Measurements from ENCODE around the gene FLT3. TPM values are rescaled to one million over a fixed set of nuclear protein-coding genes. Genes with fewer than 3 reads are reported as not detected.

Gene FLT3
- total and polyA plus RNA-seq, 8 donors = 2.3 to 4.0 (median 3.3) TPM

GRCh38 chr13:27975564-27976361, 124.6 kb downstream of the FLT3 start:
- no peak overlapping the region for H3K27ac ChIP-seq
- peaks cover 0 to 19% (median 9%) of the 10 kb centered on the region in 4 donors for H3K27me3 ChIP-seq
- peaks cover 0 to 6% (median 3%) of the 10 kb centered on the region in 3 donors for H3K4me1 ChIP-seq
- TF ChIP-seq, protein P1, sequence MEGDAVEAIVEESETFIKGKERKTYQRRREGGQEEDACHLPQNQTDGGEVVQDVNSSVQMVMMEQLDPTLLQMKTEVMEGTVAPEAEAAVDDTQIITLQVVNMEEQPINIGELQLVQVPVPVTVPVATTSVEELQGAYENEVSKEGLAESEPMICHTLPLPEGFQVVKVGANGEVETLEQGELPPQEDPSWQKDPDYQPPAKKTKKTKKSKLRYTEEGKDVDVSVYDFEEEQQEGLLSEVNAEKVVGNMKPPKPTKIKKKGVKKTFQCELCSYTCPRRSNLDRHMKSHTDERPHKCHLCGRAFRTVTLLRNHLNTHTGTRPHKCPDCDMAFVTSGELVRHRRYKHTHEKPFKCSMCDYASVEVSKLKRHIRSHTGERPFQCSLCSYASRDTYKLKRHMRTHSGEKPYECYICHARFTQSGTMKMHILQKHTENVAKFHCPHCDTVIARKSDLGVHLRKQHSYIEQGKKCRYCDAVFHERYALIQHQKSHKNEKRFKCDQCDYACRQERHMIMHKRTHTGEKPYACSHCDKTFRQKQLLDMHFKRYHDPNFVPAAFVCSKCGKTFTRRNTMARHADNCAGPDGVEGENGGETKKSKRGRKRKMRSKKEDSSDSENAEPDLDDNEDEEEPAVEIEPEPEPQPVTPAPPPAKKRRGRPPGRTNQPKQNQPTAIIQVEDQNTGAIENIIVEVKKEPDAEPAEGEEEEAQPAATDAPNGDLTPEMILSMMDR (IDR thresholded peaks at IDR 0.05) = no peak
- FAIRE-seq (no peak), ATAC-seq (no peak), DNase-seq (peak in 1 of 6 donors; percentile 60)
- no peak overlapping the region for H3K4me3 ChIP-seq
- H3K36me3 ChIP-seq = no peaks in the 10 kb centered on the region
- WGBS, 2 donors = 38 to 53% methylated on average over 51 of the region's 51 CpGs
- intact Hi-C loops (cut with DNase I) = no loop called here
- H3K9me3 ChIP-seq = no peaks in the 10 kb centered on the region

GRCh38 chr13:27973961-27974662, 126.3 kb downstream of the FLT3 start:
- FAIRE-seq = no peak
- intact Hi-C loops (cut with DNase I) = no loop called here
- ATAC-seq = no peak
- no peaks in the 10 kb centered on the region for H3K36me3 ChIP-seq
- H3K27ac ChIP-seq = no peak overlapping the region
- 43 to 51% methylated on average over 7 of the region's 7 CpGs for WGBS, 2 donors
- TF ChIP-seq, protein P1 (IDR thresholded peaks at IDR 0.05) = no peak
- peaks cover 0 to 11% (median 4%) of the 10 kb centered on the region in 4 donors for H3K27me3 ChIP-seq
- DNase-seq = peak in 1 of 6 donors; percentile 27
- no peaks in the 10 kb centered on the region for H3K9me3 ChIP-seq
- H3K4me3 ChIP-seq = no peak overlapping the region
- H3K4me1 ChIP-seq = no peaks in the 10 kb centered on the region

DNA sequence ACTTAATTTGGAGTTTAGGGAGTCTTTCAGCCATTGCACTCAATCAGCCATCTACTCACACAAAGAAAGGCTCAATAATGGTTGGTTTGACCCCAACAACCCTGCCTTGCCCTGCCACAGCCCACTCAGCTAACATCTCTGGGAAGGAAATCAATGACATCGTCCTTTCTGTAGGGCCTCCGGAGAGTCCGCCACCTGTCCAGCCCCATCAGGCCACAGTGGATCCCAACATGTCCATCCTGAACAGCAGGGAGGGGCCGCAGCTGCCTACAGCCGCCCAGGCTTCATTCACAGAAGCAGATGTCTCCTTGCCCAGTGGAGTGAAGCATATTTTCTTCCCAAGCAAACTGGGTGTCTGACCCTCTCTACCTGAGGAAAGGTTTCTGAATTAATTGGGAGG, 127.1 kb downstream of the FLT3 start:
- TF ChIP-seq, protein P1 (IDR thresholded peaks at IDR 0.05) = no peak
- H3K27me3 ChIP-seq = peaks cover 0 to 7% (median 2%) of the 10 kb centered on the region in 4 donors
- no peak for FAIRE-seq
- no peak overlapping the region for H3K4me3 ChIP-seq
- ATAC-seq = no peak
- intact Hi-C loops (cut with DNase I) = no loop called here
- peak in 1 of 6 donors; percentile 29 for DNase-seq
- H3K9me3 ChIP-seq = no peaks in the 10 kb centered on the region
- H3K36me3 ChIP-seq = no peaks in the 10 kb centered on the region
- 65 to 76% methylated on average over 5 of the region's 5 CpGs for WGBS, 2 donors
- H3K27ac ChIP-seq = no peak overlapping the region
- no peaks in the 10 kb centered on the region for H3K4me1 ChIP-seq

DNA sequence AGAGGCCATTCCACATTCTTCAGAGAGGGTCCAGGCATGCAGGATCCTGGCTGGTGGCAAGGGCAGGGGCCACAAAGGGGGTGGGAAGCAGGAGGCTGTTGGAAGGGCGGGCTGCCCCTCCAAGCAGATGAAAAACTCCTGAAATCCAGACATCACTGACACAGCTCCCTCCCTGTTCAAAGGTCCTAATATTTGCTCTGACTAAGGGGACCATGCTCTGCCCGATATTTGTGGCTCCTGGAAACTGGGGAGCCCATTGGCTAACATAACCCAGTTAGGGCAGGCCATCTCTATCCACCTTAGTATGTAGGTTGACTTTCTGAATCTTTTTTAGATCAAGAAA, 127.9 kb downstream of the FLT3 start:
- H3K27ac ChIP-seq = no peak overlapping the region
- H3K9me3 ChIP-seq = no peaks in the 10 kb centered on the region
- ATAC-seq (no peak), FAIRE-seq (no peak), DNase-seq (no peak)
- peaks cover 0 to 12% (median 2%) of the 10 kb centered on the region in 4 donors for H3K27me3 ChIP-seq
- TF ChIP-seq, protein P1 (IDR thresholded peaks at IDR 0.05) = no peak
- H3K4me1 ChIP-seq = no peaks in the 10 kb centered on the region
- 72 to 82% methylated on average over 2 of the region's 2 CpGs for WGBS, 2 donors
- H3K4me3 ChIP-seq = no peak overlapping the region
- intact Hi-C loops (cut with DNase I) = no loop called here
- no peaks in the 10 kb centered on the region for H3K36me3 ChIP-seq

Data from pancreas (tissue), 10 donors.